ENCODE results near the gene TEX19.
A peak's percentile ranks its signal among the peaks of the same experiment; 100 is the strongest.

The TEX19 gene

GRCh38 chr17:82334622-82335394 lies 24.2 kb upstream of the TEX19 start:
- TF ChIP-seq CTCF (conservative IDR thresholded peaks at IDR 0.05), result no peak
- H3K27ac ChIP-seq, result peak overlapping the region; percentile 91

GRCh38 chr17:82338858-82339633 lies 20.0 kb upstream of the TEX19 start:
- H3K27ac ChIP-seq, result no peak overlapping the region
- no peak for TF ChIP-seq CTCF (conservative IDR thresholded peaks at IDR 0.05)

- H3K27ac ChIP-seq, result no peak overlapping the region
- no peak for TF ChIP-seq CTCF (conservative IDR thresholded peaks at IDR 0.05)
These were observed 19.1 kb upstream of the TEX19 start for GRCh38 chr17:82339634-82340580.

- TF ChIP-seq CTCF (conservative IDR thresholded peaks at IDR 0.05), result no peak
- H3K27ac ChIP-seq, result no peak overlapping the region
These were observed 16.5 kb upstream of the TEX19 start for GRCh38 chr17:82342361-82343079.

- no peak overlapping the region for H3K27ac ChIP-seq
- TF ChIP-seq CTCF (conservative IDR thresholded peaks at IDR 0.05), result no peak
These were observed 15.5 kb upstream of the TEX19 start for GRCh38 chr17:82343560-82343959.

- TF ChIP-seq CTCF (conservative IDR thresholded peaks at IDR 0.05), result no peak
- H3K27ac ChIP-seq, result no peak overlapping the region
These were observed 14.7 kb upstream of the TEX19 start for GRCh38 chr17:82344175-82344907.

Measured in VCaP (cell line).